CD4-positive, alpha-beta T cell treated with Interferon alpha-2 for 1 hour (primary cell): ENCODE data around the gene LRRC3B.
"Not testable (repeated sequence)": the region's sequence is repeated elsewhere in the genome, so short reads cannot be mapped to it uniquely, and the experiment has no call there.

ENCODE experiments used
- DNase-seq, 2 donors: peaks; one replicate each; pipeline ENCODE4 v3.0.0-alpha.2; 2020 to 2022

The LRRC3B gene

DNA sequence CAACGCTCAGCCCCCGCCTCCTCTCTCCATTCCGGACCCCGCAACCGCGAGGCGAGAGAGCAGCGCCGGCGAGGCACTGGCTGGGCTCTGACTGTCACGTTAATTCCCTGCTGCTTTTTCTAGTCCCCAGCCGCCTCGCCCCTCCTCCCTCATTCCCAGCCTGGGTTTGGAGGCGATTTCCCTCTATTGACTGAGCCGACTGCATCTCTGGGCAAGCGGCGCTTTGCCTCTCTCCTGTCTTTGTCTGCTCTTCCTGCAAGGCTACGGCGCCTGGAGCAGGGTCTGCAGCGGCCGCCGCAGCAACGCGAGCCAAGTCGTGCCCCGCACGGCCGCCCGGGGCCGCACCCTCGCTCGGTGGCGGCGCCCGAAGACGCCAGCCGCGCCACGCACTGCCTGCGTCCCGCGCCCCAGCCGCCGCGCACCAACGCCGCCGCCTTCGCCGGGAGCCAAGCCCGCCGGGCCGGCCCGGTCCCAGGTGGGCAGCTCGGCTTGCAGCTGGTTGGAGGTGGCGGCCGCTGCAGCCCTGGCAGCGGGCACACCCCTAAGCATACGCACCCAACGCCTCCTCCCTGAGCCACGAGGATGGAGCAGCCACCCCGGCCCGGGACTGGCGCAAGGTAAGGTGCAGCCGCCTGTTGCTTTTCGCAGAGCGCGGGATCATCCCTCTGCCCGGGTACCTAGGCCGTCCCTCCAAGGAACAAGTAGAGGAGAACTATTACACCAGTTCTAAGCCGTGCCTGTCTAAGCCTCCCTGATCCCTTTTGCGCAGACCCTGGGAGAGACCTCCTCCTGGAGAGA lies at the start of gene LRRC3B:
TSS of gene LRRC3B (plus strand) at position 152 of the 798 bp plus-strand sequence. CDS start 86,901 bp downstream, outside the sequence.
- no peak for DNase-seq

DNA sequence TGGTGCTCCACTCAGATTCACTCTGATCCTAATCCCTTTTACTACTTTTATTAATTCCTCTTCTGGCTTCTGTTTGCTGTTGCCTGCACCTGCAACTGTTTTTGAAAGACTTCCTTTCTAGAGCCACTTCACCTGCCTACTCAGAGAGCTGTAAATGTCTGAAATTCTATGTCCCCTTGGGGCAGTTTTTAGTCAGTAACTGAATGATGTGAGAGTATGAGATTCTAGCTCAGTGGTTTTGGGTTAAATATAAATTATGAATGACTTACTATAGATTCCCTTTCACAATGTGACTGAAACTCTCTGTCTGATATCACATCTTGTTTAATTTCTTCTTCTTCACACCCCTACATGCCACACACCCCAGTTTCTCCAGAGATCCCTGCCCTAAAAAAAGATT lies 47.8 kb upstream of the LRRC3B start:
- DNase-seq: no peak

DNA sequence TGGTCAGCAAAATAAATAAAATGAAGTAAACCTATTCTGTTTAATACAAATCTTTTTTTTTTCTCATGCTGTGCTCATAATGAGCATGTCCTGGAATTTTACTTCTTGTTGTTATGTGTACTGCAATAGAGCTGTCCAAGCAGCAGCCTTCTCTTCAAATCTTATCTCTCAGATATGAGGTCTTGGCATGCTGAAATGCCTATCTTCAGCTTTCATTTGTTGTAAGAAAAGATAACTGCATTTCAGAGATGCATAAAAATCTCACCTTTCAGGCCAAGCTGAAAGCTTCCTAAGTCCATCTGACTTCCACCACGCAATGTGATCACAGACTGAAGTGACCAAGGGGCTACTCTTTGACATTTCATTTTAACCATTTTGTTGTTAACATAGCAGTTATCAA lies 43.5 kb upstream of the LRRC3B start:
- DNase-seq: no peak

DNA sequence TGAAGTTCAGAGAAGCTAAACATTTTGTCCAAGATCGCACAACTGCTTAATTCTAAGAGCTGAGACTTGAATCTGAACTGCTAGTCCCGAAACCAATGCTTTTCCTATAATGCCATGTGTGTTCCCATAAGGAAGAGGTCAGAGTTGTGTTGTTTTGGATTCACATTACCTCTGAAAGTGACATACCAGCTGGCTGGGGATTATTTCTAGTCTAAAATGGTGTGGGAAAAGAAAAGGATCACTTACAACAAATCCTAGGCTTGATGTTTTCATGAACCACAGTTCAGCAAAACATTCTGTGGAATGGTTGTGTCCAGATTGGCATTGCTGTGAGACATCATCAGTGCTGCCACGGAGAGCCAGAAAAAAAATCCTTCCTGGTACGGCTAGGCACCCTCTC lies 35.0 kb upstream of the LRRC3B start:
- DNase-seq: no peak

DNA sequence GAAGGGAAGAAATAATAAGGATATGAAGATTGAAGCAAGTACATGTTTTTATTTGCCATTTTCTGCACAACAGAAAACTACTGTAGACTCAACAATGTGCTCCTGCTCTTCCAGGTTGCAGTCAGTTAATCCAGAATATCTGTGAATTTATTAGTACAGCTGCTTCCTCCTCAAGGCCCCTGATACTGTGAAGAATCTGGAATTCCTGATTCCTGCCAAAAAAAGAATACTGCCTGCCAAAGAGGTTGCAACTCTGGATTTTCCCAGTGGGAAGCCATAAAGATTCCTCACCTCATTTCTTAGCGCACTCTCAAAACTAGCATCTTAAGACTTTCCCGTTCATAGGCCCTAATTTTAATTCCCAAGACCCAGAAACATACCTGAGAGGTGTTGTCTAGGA lies 33.6 kb upstream of the LRRC3B start:
- no peak for DNase-seq

DNA sequence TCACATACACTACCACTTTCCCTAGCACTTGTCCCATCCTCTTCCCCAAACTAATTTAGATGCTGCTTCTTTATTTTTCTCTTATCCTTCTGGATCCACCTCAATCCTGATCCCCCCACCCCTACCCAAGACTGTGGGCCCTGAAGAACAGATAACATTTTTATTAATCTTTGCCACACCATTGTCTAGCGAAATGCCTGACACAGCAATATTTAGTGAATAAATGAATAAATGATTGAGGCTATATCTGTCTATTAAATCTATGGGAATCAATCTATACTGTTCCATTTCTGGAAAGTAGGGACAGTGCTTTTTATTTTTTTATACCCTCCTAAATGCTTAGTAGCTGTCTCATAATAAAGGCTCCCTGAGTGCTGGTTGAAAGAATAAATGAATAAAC lies 32.9 kb upstream of the LRRC3B start:
- DNase-seq: no peak

- no peak for DNase-seq
These were observed 31.6 kb upstream of the LRRC3B start for GRCh38 chr3:26590919-26591484.

DNA sequence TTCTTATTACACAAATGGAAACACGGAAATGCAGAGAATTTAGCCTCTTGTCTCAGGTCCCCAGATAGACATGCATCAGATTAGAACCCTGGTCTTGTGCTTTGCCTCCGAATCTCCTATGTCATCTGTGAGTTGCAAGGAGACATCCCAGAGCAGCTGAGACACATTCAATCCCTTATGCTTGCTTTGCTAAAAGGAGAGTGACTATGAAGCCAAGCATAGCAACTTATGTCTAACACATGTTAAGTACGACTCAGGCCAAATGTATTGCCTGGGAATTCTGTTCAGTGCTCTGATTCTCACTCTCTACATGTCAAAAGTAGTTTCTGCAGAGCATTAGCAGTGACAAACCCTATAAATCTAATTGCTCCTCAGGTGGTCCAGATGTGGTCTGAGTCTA lies 30.6 kb upstream of the LRRC3B start:
- DNase-seq: no peak

DNA sequence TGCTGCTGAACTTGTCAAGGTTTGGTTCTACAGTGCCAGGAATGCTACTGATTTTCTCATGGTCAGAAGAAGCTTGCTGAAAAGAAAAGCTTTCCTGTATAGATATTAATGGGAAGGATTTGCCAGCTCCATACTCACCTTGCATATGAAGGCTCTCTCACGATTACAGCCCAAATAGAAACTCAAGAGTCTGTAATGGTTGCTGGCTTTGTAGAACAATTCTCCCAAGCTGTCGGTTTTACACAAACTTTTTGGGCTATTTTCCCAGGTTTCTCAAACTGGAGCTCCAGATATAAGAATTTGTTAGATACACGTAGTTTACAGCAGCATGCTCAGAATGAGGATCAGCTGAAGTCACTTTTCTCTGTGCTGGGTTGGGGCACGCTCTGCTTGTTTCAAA lies 30.1 kb upstream of the LRRC3B start:
- no peak for DNase-seq

- no peak for DNase-seq
These were observed 26.2 kb upstream of the LRRC3B start for GRCh38 chr3:26596335-26596734.

- DNase-seq: not testable (repeated sequence)
These were observed 19.3 kb upstream of the LRRC3B start for GRCh38 chr3:26603311-26603710.

GRCh38 chr3:26603771-26604170 lies 18.8 kb upstream of the LRRC3B start:
- DNase-seq: not testable (repeated sequence)

DNA sequence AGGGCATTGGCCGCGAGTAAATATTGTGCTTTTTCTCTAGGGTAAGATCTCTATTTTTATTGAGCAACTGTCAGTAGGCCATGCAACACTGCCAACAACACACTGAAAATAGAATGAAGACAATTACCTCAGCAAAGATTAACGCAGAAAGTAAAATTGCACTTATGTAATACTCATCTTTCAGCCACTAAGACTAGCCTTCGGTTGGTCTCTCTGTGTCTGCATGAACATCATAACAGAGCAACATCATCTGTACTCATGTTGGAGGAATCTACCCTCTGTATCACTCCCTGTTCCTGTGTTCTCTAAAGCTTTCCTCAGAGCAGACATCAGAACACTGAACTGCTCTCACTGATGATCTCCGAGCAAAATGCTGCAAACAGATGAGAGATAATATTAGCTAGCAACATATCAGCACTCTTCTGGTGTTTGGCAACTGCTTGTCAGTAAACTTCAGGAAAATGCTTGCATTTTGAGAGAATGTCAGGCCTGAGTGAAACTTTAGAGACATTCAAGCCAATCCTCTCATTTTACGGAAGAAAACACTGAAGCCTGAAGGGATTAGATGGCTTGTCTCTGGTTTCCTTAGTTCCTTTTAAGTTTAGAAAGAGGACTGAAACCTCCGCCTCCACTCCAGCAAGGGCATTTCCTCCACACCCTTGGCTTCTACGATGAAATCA lies 8.4 kb upstream of the LRRC3B start:
- no peak for DNase-seq

GRCh38 chr3:26621176-26621575 lies 1.4 kb upstream of the LRRC3B start:
- no peak for DNase-seq

DNA sequence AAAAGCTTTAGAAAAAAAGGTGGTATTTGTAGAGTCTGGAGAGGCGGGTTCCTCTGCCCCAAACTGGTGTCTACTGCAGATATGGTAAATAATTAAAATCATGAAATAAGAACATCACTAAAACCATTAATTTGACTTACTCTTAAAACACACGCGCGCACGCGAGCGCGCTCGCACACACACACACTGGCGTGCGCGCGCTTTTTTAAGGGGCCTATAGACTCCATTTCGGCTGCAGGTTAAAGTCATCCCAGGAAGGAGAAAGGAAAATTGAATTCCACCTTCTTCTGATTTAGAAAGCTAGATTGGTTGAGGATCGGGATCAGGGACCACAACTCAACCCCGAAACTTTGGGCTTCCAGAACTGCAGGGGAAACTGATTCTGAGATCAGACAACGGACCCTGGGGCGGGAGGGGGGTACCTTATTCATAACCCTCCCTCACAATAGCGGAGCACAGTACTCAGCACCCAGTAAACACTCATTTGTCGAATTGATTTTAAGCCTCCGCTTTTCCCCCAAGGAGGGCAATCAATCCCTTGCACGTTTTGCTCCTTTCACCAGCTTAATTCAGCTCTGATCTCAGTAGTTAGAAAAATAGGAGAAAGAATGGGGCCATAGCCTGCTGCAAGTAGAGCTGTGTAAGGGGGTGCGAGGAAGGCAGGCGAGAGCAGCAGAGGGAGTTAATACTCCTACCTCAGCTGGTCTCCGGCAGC lies 509 bp upstream of the LRRC3B start:
- no peak for DNase-seq

DNA sequence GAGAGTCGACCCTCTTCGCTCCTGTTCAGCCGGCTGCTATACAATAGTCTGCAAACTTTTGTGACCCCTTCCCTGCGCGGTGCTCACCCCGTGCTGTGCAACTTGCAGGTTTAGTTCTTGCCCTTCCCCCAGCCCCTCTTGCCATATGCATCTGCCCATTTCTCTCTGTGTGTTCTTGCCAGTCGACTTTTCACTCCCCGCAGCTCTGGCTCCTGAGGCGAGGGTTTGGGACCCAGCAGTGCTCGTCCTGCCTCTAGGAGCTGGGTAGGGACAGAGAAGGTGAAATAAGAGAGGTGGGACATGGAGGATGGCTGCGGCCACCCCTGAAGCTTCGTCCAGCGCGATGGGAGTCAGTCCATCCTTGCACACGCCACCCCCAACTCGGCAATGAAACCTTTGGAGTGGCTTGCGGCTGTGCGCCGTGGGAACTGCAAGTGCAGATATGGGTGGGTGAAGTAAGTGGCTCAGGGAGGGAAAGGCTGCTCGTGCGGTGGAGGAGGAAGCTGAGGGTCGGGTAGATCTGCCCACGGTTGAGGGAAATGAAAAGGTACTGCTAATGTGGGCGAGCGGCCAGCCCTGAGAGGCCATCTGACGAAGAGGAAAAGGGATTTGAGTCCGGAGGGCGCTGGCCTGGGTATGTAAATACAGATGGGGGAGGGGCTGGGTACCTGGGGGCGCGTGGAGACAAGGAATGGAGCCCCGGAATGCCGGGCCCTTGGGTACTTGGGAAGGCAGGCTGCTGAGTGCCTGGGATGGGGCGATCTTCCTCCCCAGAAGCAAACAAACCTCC lies 1.0 kb downstream of the LRRC3B start:
- DNase-seq: no peak

- no peak for DNase-seq
These were observed 1.7 kb downstream of the LRRC3B start for GRCh38 chr3:26624209-26624765.

DNA sequence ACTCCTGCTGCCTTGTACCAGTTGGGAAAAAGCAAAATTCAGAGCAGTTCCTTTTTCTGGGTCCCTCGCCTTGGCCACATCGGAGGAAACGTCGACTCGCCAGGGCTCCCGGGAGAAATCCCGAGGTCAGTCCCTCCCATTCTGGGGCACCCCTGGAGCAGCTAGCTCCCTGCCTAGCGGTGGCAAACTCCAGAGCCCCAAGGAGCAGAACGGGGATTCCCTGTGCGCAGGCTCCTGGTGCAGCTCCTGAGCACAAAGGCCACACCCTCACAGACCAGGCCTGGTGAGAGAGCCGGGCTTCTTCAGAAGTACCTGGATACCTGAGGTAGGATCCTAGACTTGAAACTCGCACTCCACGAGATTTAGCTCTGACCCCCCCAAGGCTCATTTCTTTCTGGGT lies 2.6 kb downstream of the LRRC3B start:
- DNase-seq: no peak

DNA sequence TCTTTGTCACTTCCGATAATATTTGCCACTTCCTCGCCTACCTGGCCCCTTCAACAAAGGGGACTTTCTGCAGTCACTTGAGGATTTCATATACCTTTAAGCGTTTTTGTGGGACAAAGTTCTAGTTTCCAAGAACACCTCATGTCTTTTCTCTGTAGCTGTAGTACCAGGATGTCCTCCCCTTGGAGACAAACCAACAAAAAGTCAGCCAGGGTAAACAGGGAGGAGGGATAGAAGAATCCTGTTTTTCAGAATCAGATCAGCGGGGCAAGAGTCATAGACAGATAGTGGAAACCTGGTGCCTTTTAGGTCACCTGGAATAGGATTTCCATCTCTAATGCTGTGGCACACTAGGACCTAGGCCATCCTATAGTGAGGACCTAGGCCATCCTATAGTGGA lies 4.5 kb downstream of the LRRC3B start:
- no peak for DNase-seq

DNA sequence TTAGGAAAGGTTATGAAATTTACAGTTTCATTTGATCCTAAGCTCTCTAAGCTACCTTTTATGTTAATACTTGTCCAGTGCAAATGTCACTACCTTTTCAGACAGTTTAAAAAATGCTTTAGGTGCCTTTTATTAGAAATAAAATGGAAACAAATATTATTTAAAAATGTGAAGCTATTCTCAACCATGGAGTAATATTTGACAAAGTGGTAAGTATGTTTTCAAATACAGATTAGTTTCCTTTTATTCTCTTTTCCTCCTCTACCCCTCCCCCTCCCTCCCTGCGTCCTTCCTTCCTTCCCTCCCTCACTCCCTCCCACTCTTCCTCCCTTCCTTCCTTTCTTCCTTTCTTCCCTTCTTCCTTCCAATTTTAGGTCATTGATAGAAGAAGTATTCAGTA lies 6.3 kb downstream of the LRRC3B start:
- DNase-seq: no peak

DNA sequence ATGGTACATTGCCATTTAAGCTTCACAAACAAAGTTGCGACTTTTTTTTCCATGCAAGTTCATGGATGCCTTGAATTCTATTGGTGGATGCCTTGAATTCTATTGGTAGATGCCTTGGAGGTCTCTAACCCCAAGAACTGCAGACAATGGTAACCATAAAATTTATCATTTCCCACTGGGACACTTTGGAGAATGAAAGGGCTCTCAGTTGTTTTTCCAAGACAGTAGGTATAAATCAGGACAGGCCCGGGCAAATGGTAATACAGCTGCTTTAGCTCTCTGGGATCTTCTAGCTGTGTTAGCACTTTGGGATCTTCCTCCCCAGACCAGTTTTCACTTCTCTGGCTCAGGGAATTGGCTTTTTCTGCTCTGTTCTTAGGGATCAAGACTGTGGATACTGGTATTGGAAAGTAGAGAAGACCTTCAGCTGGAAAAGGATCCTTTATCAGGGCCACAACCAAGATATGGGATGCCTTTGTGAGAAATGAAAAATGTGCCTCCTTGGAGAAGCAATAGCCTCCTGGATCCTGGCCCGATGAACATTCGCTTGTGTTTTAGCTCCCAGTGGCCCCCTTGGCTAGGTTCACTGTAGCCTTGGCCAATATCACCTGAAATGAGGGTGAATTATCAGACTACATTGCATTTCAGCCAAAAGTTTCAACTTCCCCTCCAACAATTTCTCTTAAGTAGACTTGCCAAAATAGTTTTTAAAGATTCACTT lies 8.3 kb downstream of the LRRC3B start:
- no peak for DNase-seq

GRCh38 chr3:26631390-26631738 lies 8.8 kb downstream of the LRRC3B start:
- DNase-seq: no peak
